Subcutaneous adipose tissue (tissue), 4 donors: Measurements from ENCODE around the gene SERPINB12. TPM values are rescaled to one million over a fixed set of nuclear protein-coding genes. Genes with fewer than 3 reads are reported as not detected.

ENCODE experiments used
- CTCF ChIP-seq: fragments of 450-650 bp; IDR thresholded peaks from one replicate; pipeline ENCODE4 v1.5.1; 2016; ENCODE audit warnings: low read depth, mild to moderate bottlenecking, control low read depth, antibody characterized with exemption, moderate library complexity
- total RNA-seq, 4 donors: library from RNA; depleted of rRNA; stranded (reverse); fragments of >200 nt; gene quantifications; one replicate each; pipeline ENCODE4 v1.1.0, GENCODE V29; 2016

SERPINB12 gene
- total RNA-seq, 4 donors from 2014 or later: not detected

GRCh38 chr18:63514326-63514725, 27.8 kb upstream of the SERPINB12 start:
- no peak for TF ChIP-seq CTCF

- TF ChIP-seq CTCF: no peak
These were observed 27.1 kb upstream of the SERPINB12 start for GRCh38 chr18:63514888-63515678.

- TF ChIP-seq CTCF: no peak
These were observed 26.4 kb upstream of the SERPINB12 start for GRCh38 chr18:63515801-63516200.

GRCh38 chr18:63518178-63519012, 23.8 kb upstream of the SERPINB12 start:
- TF ChIP-seq CTCF: no peak

- no peak for TF ChIP-seq CTCF
These were observed 22.0 kb upstream of the SERPINB12 start for GRCh38 chr18:63520053-63520685.

- TF ChIP-seq CTCF: no peak
These were observed 18.5 kb upstream of the SERPINB12 start for GRCh38 chr18:63523660-63524059.

GRCh38 chr18:63527251-63527650, 14.9 kb upstream of the SERPINB12 start:
- no peak for TF ChIP-seq CTCF
